Measurements from ENCODE around the gene CDON. TPM values are rescaled to one million over a fixed set of nuclear protein-coding genes. Genes with fewer than 3 reads are reported as not detected.

The CDON gene
- total and polyA plus RNA-seq, 7 experiments from 2014 or later: 0.24 to 4.8 (median 2.1) TPM

GRCh38 chr11:126083829-126084607 is 21.4 kb upstream of the CDON start:
- CTCF ChIA-PET: interaction anchor here (0.6 to 1.2 kb wide), 5 partner anchors 20 to 142 kb away, joined by 3 to 5 read pairs (median 4); partner anchors contain the start of gene CDON
- Histone ChIP-seq H3K4me3 (ENCODE audit: low read length) (peak overlapping the region; percentile 6), H3K36me3 (ENCODE audit: control insufficient read depth in 2 of 3, insufficient read depth in 3 of 3, low read length in 3 of 3) (no peaks in the 10 kb centered on the region), H3K9me3 (ENCODE audit: control insufficient read depth in 2 of 3, low read length in 3 of 3) (no peaks in the 10 kb centered on the region), H3K4me1 (ENCODE audit: control insufficient read depth in 2 of 2, insufficient read depth in 2 of 2, low read length in 2 of 2) (peaks cover 11 to 28% of the 10 kb centered on the region in 2 donors), H3K27me3 (ENCODE audit: control insufficient read depth in 2 of 2, insufficient read depth in 2 of 2, low read length in 2 of 2) (no peaks in the 10 kb centered on the region), H3K27ac (ENCODE audit: low read depth, low read length) (peak overlapping the region; percentile 61)
- Mint-ChIP-seq H3K4me3 (peak overlapping the region; percentile 58 to 89 (median 84)), H3K4me1 (peaks cover 16 to 34% (median 27%) of the 10 kb centered on the region in 7 donors), H3K27me3 (no peaks in the 10 kb centered on the region), H3K9me3 (no peaks in the 10 kb centered on the region), H3K36me3 (no peaks in the 10 kb centered on the region), H3K27ac (peak overlapping the region; percentile 82 to 97 (median 89))
- intact Hi-C loops (cut with micrococcal nuclease): loop anchor here (1.0 to 5.0 kb wide), 2 partner anchors 21 to 182 kb away; partner anchors contain the start of genes DDX25 (in 1 of the 2) and PUS3 (in 1 of the 2)
- peak in 8 of 9 donors; percentile 36 to 71 (median 60) for DNase-seq
- peak; percentile 87 for ATAC-seq
- POLR2A ChIA-PET: interaction anchor here (0.6 to 4.2 kb wide), 8 partner anchors 9 to 220 kb away, joined by 3 to 21 read pairs (median 3); partner anchors contain the start of genes CDON, DCPS, FAM118B and RPUSD4

GRCh38 chr11:126082251-126083109 is 19.8 kb upstream of the CDON start:
- Histone ChIP-seq H3K4me3 (ENCODE audit: low read length) (no peak overlapping the region), H3K9me3 (ENCODE audit: control insufficient read depth in 2 of 3, low read length in 3 of 3) (no peaks in the 10 kb centered on the region), H3K36me3 (ENCODE audit: control insufficient read depth in 2 of 3, insufficient read depth in 3 of 3, low read length in 3 of 3) (no peaks in the 10 kb centered on the region), H3K27ac (ENCODE audit: low read depth, low read length) (no peak overlapping the region), H3K27me3 (ENCODE audit: control insufficient read depth in 2 of 2, insufficient read depth in 2 of 2, low read length in 2 of 2) (no peaks in the 10 kb centered on the region), H3K4me1 (ENCODE audit: control insufficient read depth in 2 of 2, insufficient read depth in 2 of 2, low read length in 2 of 2) (peaks cover 11 to 28% of the 10 kb centered on the region in 2 donors)
- ATAC-seq: no peak
- peak overlapping the region in 7 of 9 donors; percentile 82 to 97 (median 89) for H3K27ac Mint-ChIP-seq
- no peaks in the 10 kb centered on the region for H3K36me3 Mint-ChIP-seq
- intact Hi-C loops (cut with micrococcal nuclease): loop anchor here in 1 of 2 donors (5.0 kb wide), 1 partner anchor 180 kb away; the partner anchor contains the start of genes DDX25 and PUS3
- peaks cover 16 to 34% (median 27%) of the 10 kb centered on the region in 7 donors for H3K4me1 Mint-ChIP-seq
- DNase-seq: no peak
- CTCF ChIA-PET: no interaction called here
- peak overlapping the region in 3 of 10 donors; percentile 25 to 75 (median 72) for H3K4me3 Mint-ChIP-seq
- POLR2A ChIA-PET: interaction anchor here (1.6 to 4.2 kb wide), 2 partner anchors 19 to 200 kb away, joined by 3 to 21 read pairs; partner anchors contain the start of gene CDON
- H3K9me3 Mint-ChIP-seq: no peaks in the 10 kb centered on the region
- no peaks in the 10 kb centered on the region for H3K27me3 Mint-ChIP-seq

- ChIA-PET CTCF (no interaction called here), POLR2A (interaction anchor here (1.6 to 4.2 kb wide), 2 partner anchors 18 to 200 kb away, joined by 3 to 21 read pairs; partner anchors contain the start of gene CDON)
- H3K36me3 ChIP-seq (ENCODE audit: control insufficient read depth in 2 of 3, insufficient read depth in 3 of 3, low read length in 3 of 3): no peaks in the 10 kb centered on the region
- ATAC-seq: no peak
- no peak overlapping the region for H3K27ac ChIP-seq (ENCODE audit: low read depth, low read length)
- no peaks in the 10 kb centered on the region for H3K9me3 ChIP-seq (ENCODE audit: control insufficient read depth in 2 of 3, low read length in 3 of 3)
- no peaks in the 10 kb centered on the region for H3K9me3 Mint-ChIP-seq
- no peak overlapping the region for H3K4me3 ChIP-seq (ENCODE audit: low read length)
- no peaks in the 10 kb centered on the region for H3K27me3 Mint-ChIP-seq
- peaks cover 16 to 34% (median 27%) of the 10 kb centered on the region in 7 donors for H3K4me1 Mint-ChIP-seq
- no peak for DNase-seq
- H3K27ac Mint-ChIP-seq: peak overlapping the region in 1 of 9 donors; percentile 89
- intact Hi-C loops (cut with micrococcal nuclease): loop anchor here in 1 of 2 donors (5.0 kb wide), 1 partner anchor 180 kb away; the partner anchor contains the start of genes DDX25 and PUS3
- H3K27me3 ChIP-seq (ENCODE audit: control insufficient read depth in 2 of 2, insufficient read depth in 2 of 2, low read length in 2 of 2): no peaks in the 10 kb centered on the region
- H3K4me3 Mint-ChIP-seq: no peak overlapping the region
- no peaks in the 10 kb centered on the region for H3K36me3 Mint-ChIP-seq
- H3K4me1 ChIP-seq (ENCODE audit: control insufficient read depth in 2 of 2, insufficient read depth in 2 of 2, low read length in 2 of 2): peaks cover 11 to 28% of the 10 kb centered on the region in 2 donors
These were observed 19.2 kb upstream of the CDON start for GRCh38 chr11:126081915-126082250.

- ChIA-PET CTCF (no interaction called here), POLR2A (no interaction called here)
- Histone ChIP-seq H3K4me3 (ENCODE audit: low read length) (no peak overlapping the region), H3K27me3 (ENCODE audit: control insufficient read depth in 2 of 2, insufficient read depth in 2 of 2, low read length in 2 of 2) (no peaks in the 10 kb centered on the region), H3K4me1 (ENCODE audit: control insufficient read depth in 2 of 2, insufficient read depth in 2 of 2, low read length in 2 of 2) (peaks cover 11 to 25% of the 10 kb centered on the region in 2 donors), H3K36me3 (ENCODE audit: control insufficient read depth in 2 of 3, insufficient read depth in 3 of 3, low read length in 3 of 3) (no peaks in the 10 kb centered on the region), H3K27ac (ENCODE audit: low read depth, low read length) (no peak overlapping the region), H3K9me3 (ENCODE audit: control insufficient read depth in 2 of 3, low read length in 3 of 3) (no peaks in the 10 kb centered on the region)
- H3K4me3 Mint-ChIP-seq: no peak overlapping the region
- DNase-seq (no peak), ATAC-seq (no peak)
- H3K36me3 Mint-ChIP-seq: no peaks in the 10 kb centered on the region
- H3K4me1 Mint-ChIP-seq: peaks cover 16 to 27% (median 23%) of the 10 kb centered on the region in 7 donors
- intact Hi-C loops (cut with micrococcal nuclease): loop anchor here in 1 of 2 donors (5.0 kb wide), 1 partner anchor 178 kb away; the partner anchor contains the start of genes DDX25 and PUS3
- H3K9me3 Mint-ChIP-seq: no peaks in the 10 kb centered on the region
- H3K27ac Mint-ChIP-seq: peak overlapping the region in 1 of 9 donors; percentile 6
- no peaks in the 10 kb centered on the region for H3K27me3 Mint-ChIP-seq
These were observed 17.7 kb upstream of the CDON start for GRCh38 chr11:126080161-126080941.

GRCh38 chr11:126079621-126080124 is 17.0 kb upstream of the CDON start:
- no peaks in the 10 kb centered on the region for H3K27me3 ChIP-seq (ENCODE audit: control insufficient read depth in 2 of 2, insufficient read depth in 2 of 2, low read length in 2 of 2)
- H3K4me1 Mint-ChIP-seq: peaks cover 16 to 20% (median 18%) of the 10 kb centered on the region in 7 donors
- no peaks in the 10 kb centered on the region for H3K9me3 ChIP-seq (ENCODE audit: control insufficient read depth in 2 of 3, low read length in 3 of 3)
- H3K9me3 Mint-ChIP-seq: no peaks in the 10 kb centered on the region
- H3K27me3 Mint-ChIP-seq: peaks cover 0 to 4% (median 0%) of the 10 kb centered on the region in 5 donors
- H3K4me3 ChIP-seq (ENCODE audit: low read length): no peak overlapping the region
- H3K27ac Mint-ChIP-seq: peak overlapping the region in 1 of 9 donors; percentile 6
- no peak overlapping the region for H3K4me3 Mint-ChIP-seq
- CTCF ChIA-PET: interaction anchor here (1.5 kb wide), 1 partner anchor 10 kb away, joined by 5 read pairs; no protein-coding TSS in a partner anchor
- no peaks in the 10 kb centered on the region for H3K36me3 ChIP-seq (ENCODE audit: control insufficient read depth in 2 of 3, insufficient read depth in 3 of 3, low read length in 3 of 3)
- ATAC-seq: no peak
- no peaks in the 10 kb centered on the region for H3K36me3 Mint-ChIP-seq
- H3K4me1 ChIP-seq (ENCODE audit: control insufficient read depth in 2 of 2, insufficient read depth in 2 of 2, low read length in 2 of 2): peaks cover 11 to 18% of the 10 kb centered on the region in 2 donors
- H3K27ac ChIP-seq (ENCODE audit: low read depth, low read length): no peak overlapping the region
- intact Hi-C loops (cut with micrococcal nuclease): loop anchor here in 1 of 2 donors (5.0 kb wide), 1 partner anchor 177 kb away; the partner anchor contains the start of genes DDX25 and PUS3
- POLR2A ChIA-PET: no interaction called here
- no peak for DNase-seq

Measured in naive thymus-derived CD4-positive, alpha-beta T cell (primary cell).